H9 (cell line): ENCODE results near the gene TMIE. TPM values are rescaled to one million over a fixed set of nuclear protein-coding genes. Genes with fewer than 3 reads are reported as not detected.

Source experiments
- DNase-seq: peaks from one replicate; pipeline ENCODE4 v3.0.0-alpha.2; 2017
- H2AFZ ChIP-seq: one replicate; pipeline ENCODE4 v1.6.1; 2013; ENCODE audit warnings: mild to moderate bottlenecking, low read length, control low read depth, moderate library complexity
- H2AK5ac ChIP-seq: 2 replicates; pipeline ENCODE4 v1.6.1; 2013; ENCODE audit warnings: low read length, control low read depth, mixed read lengths; ENCODE audit not compliant: insufficient read length
- H2BK120ac ChIP-seq: one replicate; pipeline ENCODE4 v1.6.1; 2013; ENCODE audit warnings: low read depth, mild to moderate bottlenecking, low read length, control low read depth, inconsistent platforms; ENCODE audit not compliant: poor library complexity, severe bottlenecking
- H2BK12ac ChIP-seq: 2 replicates; pipeline ENCODE4 v1.6.1; 2013; ENCODE audit warnings: low read length, control low read depth, mixed read lengths, low read depth; ENCODE audit not compliant: insufficient read length
- H2BK15ac ChIP-seq: 2 replicates; pipeline ENCODE4 v1.6.1; 2013; ENCODE audit warnings: low read depth, low read length, control low read depth
- H2BK20ac ChIP-seq: one replicate; pipeline ENCODE4 v1.6.1; 2013; ENCODE audit warnings: low read depth, mild to moderate bottlenecking, low read length, control low read depth, inconsistent platforms; ENCODE audit not compliant: poor library complexity, severe bottlenecking
- H2BK5ac ChIP-seq: 2 replicates; pipeline ENCODE4 v1.6.1; 2013; ENCODE audit warnings: low read length, control low read depth, mixed read lengths; ENCODE audit not compliant: insufficient read length
- H3K14ac ChIP-seq: 2 replicates; pipeline ENCODE4 v1.6.1; 2013; ENCODE audit warnings: low read length, control low read depth; ENCODE audit not compliant: insufficient read depth
- H3K18ac ChIP-seq: 2 replicates; pipeline ENCODE4 v1.6.1; 2013; ENCODE audit warnings: low read depth, mild to moderate bottlenecking, mixed read lengths, low read length, control low read depth; ENCODE audit not compliant: insufficient read length
- H3K23ac ChIP-seq: 2 replicates; pipeline ENCODE4 v1.6.1; 2013; ENCODE audit warnings: low read length, control low read depth, mixed read lengths, low read depth; ENCODE audit not compliant: insufficient read length
- H3K23me2 ChIP-seq: 2 replicates; pipeline ENCODE4 v1.6.1; 2013; ENCODE audit warnings: low read depth, mild to moderate bottlenecking, mixed read lengths, low read length, control low read depth; ENCODE audit not compliant: insufficient read length, poor library complexity, severe bottlenecking
- H3K27ac ChIP-seq: 2 replicates; pipeline ENCODE4 v1.5.1; 2013; ENCODE audit warnings: low read length, control low read depth, mixed read lengths, low read depth; ENCODE audit not compliant: insufficient read length
- H3K27me3 ChIP-seq: 2 replicates; pipeline ENCODE4 v1.6.1; 2013; ENCODE audit warnings: low read length, control low read depth, inconsistent platforms; ENCODE audit not compliant: insufficient read depth
- H3K4ac ChIP-seq: 2 replicates; pipeline ENCODE4 v1.6.1; 2013; ENCODE audit warnings: low read depth, mild to moderate bottlenecking, control low read depth, inconsistent platforms, low read length, moderate library complexity
- H3K4me1 ChIP-seq: 2 replicates; pipeline ENCODE4 v1.6.1; 2013; ENCODE audit warnings: low read length, control low read depth, inconsistent platforms; ENCODE audit not compliant: insufficient read depth
- H3K4me2 ChIP-seq: 2 replicates; pipeline ENCODE4 v1.6.1; 2013; ENCODE audit warnings: low read length, control low read depth, mixed read lengths; ENCODE audit not compliant: insufficient read length, insufficient read depth
- H3K56ac ChIP-seq: 2 replicates; pipeline ENCODE4 v1.6.1; 2013; ENCODE audit warnings: low read depth, mild to moderate bottlenecking, mixed read lengths, low read length, control low read depth; ENCODE audit not compliant: insufficient read length
- H3K79me1 ChIP-seq: 2 replicates; pipeline ENCODE4 v1.6.1; 2013; ENCODE audit warnings: low read depth, mild to moderate bottlenecking, moderate library complexity, low read length, control low read depth, inconsistent platforms; ENCODE audit not compliant: insufficient read depth, poor library complexity, severe bottlenecking
- H3K79me2 ChIP-seq: 2 replicates; pipeline ENCODE4 v1.6.1; 2013; ENCODE audit warnings: low read length, control low read depth, inconsistent platforms; ENCODE audit not compliant: insufficient read depth
- H3K9ac ChIP-seq: 2 replicates; pipeline ENCODE4 v1.6.1; 2013; ENCODE audit warnings: low read length, control low read depth, mixed read lengths; ENCODE audit not compliant: insufficient read length; ENCODE audit errors: extremely low read depth
- H3K9me3 ChIP-seq: one replicate; pipeline ENCODE4 v1.6.1; 2013; ENCODE audit warnings: low read depth, low read length, inconsistent platforms; ENCODE audit not compliant: control insufficient read depth
- H3T11ph ChIP-seq: one replicate; pipeline ENCODE4 v1.6.1; 2013; ENCODE audit warnings: mild to moderate bottlenecking, low read length, control low read depth, inconsistent platforms
- H4K20me1 ChIP-seq: one replicate; pipeline ENCODE4 v1.6.1; 2013; ENCODE audit not compliant: control insufficient read depth, insufficient read length, insufficient read depth
- H4K5ac ChIP-seq: 2 replicates; pipeline ENCODE4 v1.6.1; 2013; ENCODE audit warnings: low read depth, mild to moderate bottlenecking, mixed read lengths, low read length, control low read depth; ENCODE audit not compliant: insufficient read length
- H4K8ac ChIP-seq: replicated peaks from 2 replicates; pipeline ENCODE4 v1.6.1; 2013; ENCODE audit warnings: low read length, control low read depth, mixed read lengths, low read depth; ENCODE audit not compliant: insufficient read length
- H4K91ac ChIP-seq: 2 replicates; pipeline ENCODE4 v1.6.1; 2013; ENCODE audit warnings: low read depth, mild to moderate bottlenecking, moderate library complexity, mixed read lengths, low read length, control low read depth; ENCODE audit not compliant: insufficient read length
- H3K27ac Mint-ChIP-seq, 3 experiments: 2 replicates in 2 of 3; 3 replicates in 1 of 3; pipeline ENCODE4 v1.8.0; 2020 to 2021; ENCODE audit warnings: mixed read lengths in 3 of 3, mild to moderate bottlenecking in 1 of 3, moderate library complexity in 1 of 3
- H3K27me3 Mint-ChIP-seq: 2 replicates; pipeline ENCODE4 v1.8.0; 2021; ENCODE audit warnings: low read depth, mild to moderate bottlenecking, moderate library complexity, mixed read lengths
- H3K36me3 Mint-ChIP-seq, 3 experiments: 2 replicates in 2 of 3; 3 replicates in 1 of 3; pipeline ENCODE4 v1.8.0; 2020 to 2021; ENCODE audit warnings: low read depth in 3 of 3, mixed read lengths in 3 of 3; ENCODE audit not compliant: insufficient read depth in 1 of 3
- H3K4me1 Mint-ChIP-seq, 2 experiments: 2 replicates each; pipeline ENCODE4 v1.8.0; 2020; ENCODE audit warnings: mixed read lengths in 2 of 2
- H3K4me3 Mint-ChIP-seq, 2 experiments: 2 replicates in 1 of 2; 3 replicates in 1 of 2; pipeline ENCODE4 v1.8.0; 2020 to 2021; ENCODE audit warnings: mild to moderate bottlenecking in 2 of 2, mixed read lengths in 2 of 2, moderate library complexity in 1 of 2
- H3K9me3 Mint-ChIP-seq, 2 experiments: 2 replicates in 1 of 2; 3 replicates in 1 of 2; pipeline ENCODE4 v1.8.0; 2020; ENCODE audit warnings: mild to moderate bottlenecking in 2 of 2, mixed read lengths in 2 of 2, moderate library complexity in 1 of 2
- WGBS: extraction: QIAGEN DNeasy Blood & Tissue Kit; methylation state at CpG from one replicate; pipeline ENCODE4 v1.1.7; 2013; ENCODE audit warnings: missing lambda C conversion rate, low lambda C conversion rate, mixed read lengths; ENCODE audit not compliant: insufficient read length; ENCODE audit errors: extremely low coverage; 5-methylcytosine and 5-hydroxymethylcytosine counted together
- total RNA-seq: library from RNA; stranded (reverse); gene quantifications from 2 replicates; pipeline ENCODE4 v1.2.1, GENCODE V29; 2021
- TF ChIP-seq, protein P1 (sequence below): fragments of 200-600 bp; sonication (generic); conservative IDR thresholded peaks from 3 replicates; pipeline ENCODE4 v1.8.0; 2021; ENCODE audit warnings: antibody characterized with exemption, mild to moderate bottlenecking

TMIE gene
- total RNA-seq, 1 experiment from 2014 or later: 0.63 TPM

DNA sequence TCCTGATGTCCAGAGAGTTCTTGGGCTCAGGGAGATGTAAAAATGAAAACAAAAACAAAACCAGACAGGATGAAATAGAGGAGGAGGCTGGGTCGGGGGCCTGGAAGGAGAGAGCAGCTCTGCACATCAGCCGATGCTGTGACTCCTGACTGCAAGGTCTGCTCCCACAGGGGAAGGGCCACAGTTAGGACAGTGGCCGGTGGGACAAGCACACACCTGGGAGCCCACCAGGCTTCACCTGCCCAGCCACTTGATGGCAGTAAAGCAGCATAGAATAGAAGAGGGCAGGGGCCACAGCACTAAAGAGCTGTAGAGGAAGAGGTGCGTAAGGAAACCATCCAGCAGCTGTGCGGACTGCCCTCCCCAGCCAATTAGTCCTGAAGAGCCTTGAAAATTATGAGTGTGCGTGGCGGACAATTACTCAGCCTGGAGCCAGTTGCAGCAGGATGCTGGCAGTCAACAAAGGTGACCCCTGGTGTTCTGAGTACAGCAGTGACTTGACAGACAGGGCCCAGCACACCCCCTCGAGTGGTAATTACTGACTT lies 37.5 kb upstream of the TMIE start:
- Histone ChIP-seq H3K18ac (no peak overlapping the region), H3K56ac (no peak overlapping the region), H3K4me1 (peaks cover 11% of the 10 kb centered on the region; the same call in 1 of the 2 replicates), H3K9me3 (no peaks in the 10 kb centered on the region), H3K23ac (no peak overlapping the region), H2AK5ac (no peak overlapping the region), H4K8ac (no peak overlapping the region), H3K23me2 (no peaks in the 10 kb centered on the region), H3K9ac (no peak overlapping the region), H3K14ac (no peak overlapping the region), H2BK20ac (no peak overlapping the region), H3K4ac (no peak overlapping the region), H3K27me3 (no peaks in the 10 kb centered on the region), H3K4me2 (no peak overlapping the region), H2BK15ac (no peak overlapping the region), H3K79me2 (no peaks in the 10 kb centered on the region), H4K5ac (no peak overlapping the region), H2BK12ac (no peak overlapping the region), H4K91ac (no peak overlapping the region), H2AFZ (no peak overlapping the region), H3K27ac (no peak overlapping the region), H2BK120ac (no peak overlapping the region), H3K79me1 (no peaks in the 10 kb centered on the region), H4K20me1 (no peaks in the 10 kb centered on the region), H3T11ph (no peak overlapping the region), H2BK5ac (no peak overlapping the region)
- DNase-seq: peak; percentile 53
- Mint-ChIP-seq H3K36me3 (no peaks in the 10 kb centered on the region), H3K27ac (no peak overlapping the region), H3K4me3 (no peak overlapping the region), H3K4me1 (peaks cover 54 to 55% of the 10 kb centered on the region in 2 experiments), H3K9me3 (no peaks in the 10 kb centered on the region), H3K27me3 (peaks cover 6% of the 10 kb centered on the region)
- no CpG with 5 or more reads among the region's 8 CpGs for WGBS
- TF ChIP-seq, protein P1, sequence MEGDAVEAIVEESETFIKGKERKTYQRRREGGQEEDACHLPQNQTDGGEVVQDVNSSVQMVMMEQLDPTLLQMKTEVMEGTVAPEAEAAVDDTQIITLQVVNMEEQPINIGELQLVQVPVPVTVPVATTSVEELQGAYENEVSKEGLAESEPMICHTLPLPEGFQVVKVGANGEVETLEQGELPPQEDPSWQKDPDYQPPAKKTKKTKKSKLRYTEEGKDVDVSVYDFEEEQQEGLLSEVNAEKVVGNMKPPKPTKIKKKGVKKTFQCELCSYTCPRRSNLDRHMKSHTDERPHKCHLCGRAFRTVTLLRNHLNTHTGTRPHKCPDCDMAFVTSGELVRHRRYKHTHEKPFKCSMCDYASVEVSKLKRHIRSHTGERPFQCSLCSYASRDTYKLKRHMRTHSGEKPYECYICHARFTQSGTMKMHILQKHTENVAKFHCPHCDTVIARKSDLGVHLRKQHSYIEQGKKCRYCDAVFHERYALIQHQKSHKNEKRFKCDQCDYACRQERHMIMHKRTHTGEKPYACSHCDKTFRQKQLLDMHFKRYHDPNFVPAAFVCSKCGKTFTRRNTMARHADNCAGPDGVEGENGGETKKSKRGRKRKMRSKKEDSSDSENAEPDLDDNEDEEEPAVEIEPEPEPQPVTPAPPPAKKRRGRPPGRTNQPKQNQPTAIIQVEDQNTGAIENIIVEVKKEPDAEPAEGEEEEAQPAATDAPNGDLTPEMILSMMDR: peak; percentile 68
